GM18870 (cell line): ENCODE results near the gene LMO7.
A peak's percentile ranks its signal among the peaks of the same experiment; 100 is the strongest.

ENCODE experiments used
- ATAC-seq: cut with Tn5 transposase; IDR thresholded peaks from one replicate; pipeline ENCODE4 v1.9.1; 2021; ENCODE audit warnings: moderate library complexity; ENCODE audit not compliant: unreplicated experiment

Gene LMO7

GRCh38 chr13:75876142-75877050 is 240.3 kb downstream of the LMO7 start:
- ATAC-seq: peak; percentile 79

GRCh38 chr13:75877071-75877470 is 240.9 kb downstream of the LMO7 start:
- ATAC-seq: no peak

GRCh38 chr13:75879656-75880055 is 243.5 kb downstream of the LMO7 start:
- ATAC-seq: no peak

GRCh38 chr13:75881109-75881775 is 245.1 kb downstream of the LMO7 start:
- no peak for ATAC-seq

GRCh38 chr13:75882261-75882660 is 246.1 kb downstream of the LMO7 start:
- ATAC-seq: no peak

GRCh38 chr13:75889427-75889826 is 253.3 kb downstream of the LMO7 start:
- no peak for ATAC-seq

- ATAC-seq: no peak
These were observed 259.0 kb downstream of the LMO7 start for GRCh38 chr13:75895168-75895567.

- no peak for ATAC-seq
These were observed 260.1 kb downstream of the LMO7 start for GRCh38 chr13:75896271-75896670.

GRCh38 chr13:75897386-75897785 is 261.3 kb downstream of the LMO7 start:
- ATAC-seq: no peak

GRCh38 chr13:75901501-75901900 is 265.4 kb downstream of the LMO7 start:
- ATAC-seq: no peak

GRCh38 chr13:75902166-75903104 is 266.3 kb downstream of the LMO7 start:
- no peak for ATAC-seq

- ATAC-seq: no peak
These were observed 267.9 kb downstream of the LMO7 start for GRCh38 chr13:75904012-75904411.

- ATAC-seq: no peak
These were observed 270.2 kb downstream of the LMO7 start for GRCh38 chr13:75906315-75906714.

- no peak for ATAC-seq
These were observed 270.9 kb downstream of the LMO7 start for GRCh38 chr13:75907044-75907443.

- ATAC-seq: no peak
These were observed 272.0 kb downstream of the LMO7 start for GRCh38 chr13:75908141-75908540.
